ENCODE measurements around the gene CREBZF.

Gene CREBZF

DNA sequence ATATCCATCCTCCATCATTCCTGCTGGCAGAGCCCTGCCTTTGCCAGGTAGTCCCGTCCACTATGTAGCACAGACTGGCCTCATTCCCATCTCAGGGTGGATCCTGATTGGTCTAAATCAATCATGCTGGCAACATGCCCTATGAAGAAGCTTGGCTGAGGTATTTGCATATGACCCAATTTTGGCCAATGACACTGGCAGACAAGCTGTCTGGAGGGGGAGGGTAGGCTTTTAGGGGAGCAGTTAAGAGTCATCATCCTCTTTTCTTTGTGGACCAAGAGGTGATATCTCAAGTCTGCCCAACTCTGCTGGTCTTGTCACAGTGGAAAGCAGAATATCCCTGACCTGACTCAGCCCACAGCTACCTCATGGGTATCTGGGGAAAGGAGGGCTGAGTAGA is 16.0 kb upstream of the CREBZF start:
- ATAC-seq, result no peak
- no peak for TF ChIP-seq ZFP30 (CRISPR knock-in tag; IDR thresholded peaks at IDR 0.05)
- no peak for TF ChIP-seq ZNF70 (CRISPR knock-in tag; IDR thresholded peaks at IDR 0.05)
- TF ChIP-seq ESRRG (CRISPR knock-in tag; IDR thresholded peaks at IDR 0.05), result no peak
- TF ChIP-seq SNAI2 (CRISPR knock-in tag; IDR thresholded peaks at IDR 0.05), result no peak
- no peak for TF ChIP-seq BACH2 (CRISPR knock-in tag; IDR thresholded peaks at IDR 0.05; ENCODE audit: borderline replicate concordance)
- TF ChIP-seq OSR1 (CRISPR knock-in tag; IDR thresholded peaks at IDR 0.05), result no peak
- TF ChIP-seq, protein P1, sequence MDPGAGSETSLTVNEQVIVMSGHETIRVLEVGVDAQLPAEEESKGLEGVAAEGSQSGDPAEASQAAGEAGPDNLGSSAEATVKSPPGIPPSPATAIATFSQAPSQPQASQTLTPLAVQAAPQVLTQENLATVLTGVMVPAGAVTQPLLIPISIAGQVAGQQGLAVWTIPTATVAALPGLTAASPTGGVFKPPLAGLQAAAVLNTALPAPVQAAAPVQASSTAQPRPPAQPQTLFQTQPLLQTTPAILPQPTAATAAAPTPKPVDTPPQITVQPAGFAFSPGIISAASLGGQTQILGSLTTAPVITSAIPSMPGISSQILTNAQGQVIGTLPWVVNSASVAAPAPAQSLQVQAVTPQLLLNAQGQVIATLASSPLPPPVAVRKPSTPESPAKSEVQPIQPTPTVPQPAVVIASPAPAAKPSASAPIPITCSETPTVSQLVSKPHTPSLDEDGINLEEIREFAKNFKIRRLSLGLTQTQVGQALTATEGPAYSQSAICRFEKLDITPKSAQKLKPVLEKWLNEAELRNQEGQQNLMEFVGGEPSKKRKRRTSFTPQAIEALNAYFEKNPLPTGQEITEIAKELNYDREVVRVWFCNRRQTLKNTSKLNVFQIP (CRISPR knock-in tag; IDR thresholded peaks at IDR 0.05; ENCODE audit: borderline replicate concordance, low read depth), result no peak
- TF ChIP-seq, protein P2, sequence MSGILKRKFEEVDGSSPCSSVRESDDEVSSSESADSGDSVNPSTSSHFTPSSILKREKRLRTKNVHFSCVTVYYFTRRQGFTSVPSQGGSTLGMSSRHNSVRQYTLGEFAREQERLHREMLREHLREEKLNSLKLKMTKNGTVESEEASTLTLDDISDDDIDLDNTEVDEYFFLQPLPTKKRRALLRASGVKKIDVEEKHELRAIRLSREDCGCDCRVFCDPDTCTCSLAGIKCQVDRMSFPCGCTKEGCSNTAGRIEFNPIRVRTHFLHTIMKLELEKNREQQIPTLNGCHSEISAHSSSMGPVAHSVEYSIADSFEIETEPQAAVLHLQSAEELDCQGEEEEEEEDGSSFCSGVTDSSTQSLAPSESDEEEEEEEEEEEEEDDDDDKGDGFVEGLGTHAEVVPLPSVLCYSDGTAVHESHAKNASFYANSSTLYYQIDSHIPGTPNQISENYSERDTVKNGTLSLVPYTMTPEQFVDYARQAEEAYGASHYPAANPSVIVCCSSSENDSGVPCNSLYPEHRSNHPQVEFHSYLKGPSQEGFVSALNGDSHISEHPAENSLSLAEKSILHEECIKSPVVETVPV (CRISPR knock-in tag; IDR thresholded peaks at IDR 0.05), result no peak
- no peak for TF ChIP-seq ISL1 (CRISPR knock-in tag; IDR thresholded peaks at IDR 0.05)
- TF ChIP-seq RARB (CRISPR knock-in tag; IDR thresholded peaks at IDR 0.05), result no peak
- no peak for TF ChIP-seq TCF4 (CRISPR knock-in tag; IDR thresholded peaks at IDR 0.05; ENCODE audit: borderline replicate concordance)
- TF ChIP-seq, protein P3, sequence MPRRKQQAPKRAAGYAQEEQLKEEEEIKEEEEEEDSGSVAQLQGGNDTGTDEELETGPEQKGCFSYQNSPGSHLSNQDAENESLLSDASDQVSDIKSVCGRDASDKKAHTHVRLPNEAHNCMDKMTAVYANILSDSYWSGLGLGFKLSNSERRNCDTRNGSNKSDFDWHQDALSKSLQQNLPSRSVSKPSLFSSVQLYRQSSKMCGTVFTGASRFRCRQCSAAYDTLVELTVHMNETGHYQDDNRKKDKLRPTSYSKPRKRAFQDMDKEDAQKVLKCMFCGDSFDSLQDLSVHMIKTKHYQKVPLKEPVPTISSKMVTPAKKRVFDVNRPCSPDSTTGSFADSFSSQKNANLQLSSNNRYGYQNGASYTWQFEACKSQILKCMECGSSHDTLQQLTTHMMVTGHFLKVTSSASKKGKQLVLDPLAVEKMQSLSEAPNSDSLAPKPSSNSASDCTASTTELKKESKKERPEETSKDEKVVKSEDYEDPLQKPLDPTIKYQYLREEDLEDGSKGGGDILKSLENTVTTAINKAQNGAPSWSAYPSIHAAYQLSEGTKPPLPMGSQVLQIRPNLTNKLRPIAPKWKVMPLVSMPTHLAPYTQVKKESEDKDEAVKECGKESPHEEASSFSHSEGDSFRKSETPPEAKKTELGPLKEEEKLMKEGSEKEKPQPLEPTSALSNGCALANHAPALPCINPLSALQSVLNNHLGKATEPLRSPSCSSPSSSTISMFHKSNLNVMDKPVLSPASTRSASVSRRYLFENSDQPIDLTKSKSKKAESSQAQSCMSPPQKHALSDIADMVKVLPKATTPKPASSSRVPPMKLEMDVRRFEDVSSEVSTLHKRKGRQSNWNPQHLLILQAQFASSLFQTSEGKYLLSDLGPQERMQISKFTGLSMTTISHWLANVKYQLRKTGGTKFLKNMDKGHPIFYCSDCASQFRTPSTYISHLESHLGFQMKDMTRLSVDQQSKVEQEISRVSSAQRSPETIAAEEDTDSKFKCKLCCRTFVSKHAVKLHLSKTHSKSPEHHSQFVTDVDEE (CRISPR knock-in tag; IDR thresholded peaks at IDR 0.05), result no peak

DNA sequence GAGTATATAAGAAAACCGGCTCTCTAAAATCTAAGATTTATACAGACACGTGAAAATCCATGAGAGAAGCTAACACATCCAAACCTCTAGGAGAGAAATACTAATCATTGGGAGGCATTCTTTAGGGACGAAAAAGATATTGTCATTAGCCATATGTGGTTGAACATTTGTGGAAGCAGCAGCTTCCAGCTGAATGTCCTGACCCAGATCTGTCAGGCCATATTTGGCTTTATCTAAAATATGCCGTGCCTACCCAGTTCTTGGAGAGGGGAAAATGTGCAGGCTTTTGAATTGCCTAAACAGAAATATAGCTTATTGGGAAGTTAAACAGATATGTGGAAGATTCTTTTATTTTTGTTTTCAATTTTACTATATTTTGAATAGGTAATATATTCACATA is 14.6 kb upstream of the CREBZF start:
- no peak for TF ChIP-seq OSR1 (CRISPR knock-in tag; IDR thresholded peaks at IDR 0.05)
- TF ChIP-seq ZFP3 (CRISPR knock-in tag; IDR thresholded peaks at IDR 0.05), result no peak
- TF ChIP-seq, protein P3 (CRISPR knock-in tag; IDR thresholded peaks at IDR 0.05), result no peak
- TF ChIP-seq ZNF8 (CRISPR knock-in tag; IDR thresholded peaks at IDR 0.05), result no peak
- TF ChIP-seq TCF4 (CRISPR knock-in tag; IDR thresholded peaks at IDR 0.05; ENCODE audit: borderline replicate concordance), result no peak
- TF ChIP-seq, protein P2 (CRISPR knock-in tag; IDR thresholded peaks at IDR 0.05), result no peak
- no peak for ATAC-seq

DNA sequence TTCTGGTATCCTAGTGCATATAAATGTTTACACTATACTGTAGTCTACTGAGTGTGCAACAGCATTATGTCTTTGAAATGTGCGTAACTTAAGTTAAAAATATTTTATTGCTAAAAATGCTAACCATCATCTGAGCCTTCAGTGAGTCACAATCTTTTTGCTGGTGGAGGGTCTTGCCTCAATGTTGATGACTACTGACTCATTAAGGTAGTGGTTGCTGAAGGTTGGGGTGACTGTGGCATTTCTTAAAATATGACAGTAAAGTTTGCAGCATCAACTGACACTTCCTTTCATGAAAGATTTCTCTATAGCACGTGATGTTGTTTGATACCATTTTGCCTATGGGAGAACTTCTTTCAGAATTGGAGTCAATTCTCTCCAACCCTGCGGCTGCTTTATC is 8.5 kb upstream of the CREBZF start:
- TF ChIP-seq, protein P3 (CRISPR knock-in tag; IDR thresholded peaks at IDR 0.05), result no peak
- TF ChIP-seq ZFP30 (CRISPR knock-in tag; IDR thresholded peaks at IDR 0.05), result no peak
- no peak for TF ChIP-seq SNAI2 (CRISPR knock-in tag; IDR thresholded peaks at IDR 0.05)
- TF ChIP-seq CSDC2 (CRISPR knock-in tag; IDR thresholded peaks at IDR 0.05), result no peak
- TF ChIP-seq PPARA (CRISPR knock-in tag; IDR thresholded peaks at IDR 0.05; ENCODE audit: borderline replicate concordance), result no peak
- TF ChIP-seq ZNF8 (CRISPR knock-in tag; IDR thresholded peaks at IDR 0.05), result no peak
- TF ChIP-seq TOX (CRISPR knock-in tag; IDR thresholded peaks at IDR 0.05; ENCODE audit: borderline replicate concordance), result no peak
- no peak for TF ChIP-seq ESRRG (CRISPR knock-in tag; IDR thresholded peaks at IDR 0.05)
- TF ChIP-seq, protein P1 (CRISPR knock-in tag; IDR thresholded peaks at IDR 0.05; ENCODE audit: borderline replicate concordance, low read depth), result no peak
- no peak for TF ChIP-seq OSR1 (CRISPR knock-in tag; IDR thresholded peaks at IDR 0.05)
- TF ChIP-seq ZFP3 (CRISPR knock-in tag; IDR thresholded peaks at IDR 0.05), result no peak
- TF ChIP-seq ZC3H10 (CRISPR knock-in tag; IDR thresholded peaks at IDR 0.05), result no peak
- TF ChIP-seq, protein P4, sequence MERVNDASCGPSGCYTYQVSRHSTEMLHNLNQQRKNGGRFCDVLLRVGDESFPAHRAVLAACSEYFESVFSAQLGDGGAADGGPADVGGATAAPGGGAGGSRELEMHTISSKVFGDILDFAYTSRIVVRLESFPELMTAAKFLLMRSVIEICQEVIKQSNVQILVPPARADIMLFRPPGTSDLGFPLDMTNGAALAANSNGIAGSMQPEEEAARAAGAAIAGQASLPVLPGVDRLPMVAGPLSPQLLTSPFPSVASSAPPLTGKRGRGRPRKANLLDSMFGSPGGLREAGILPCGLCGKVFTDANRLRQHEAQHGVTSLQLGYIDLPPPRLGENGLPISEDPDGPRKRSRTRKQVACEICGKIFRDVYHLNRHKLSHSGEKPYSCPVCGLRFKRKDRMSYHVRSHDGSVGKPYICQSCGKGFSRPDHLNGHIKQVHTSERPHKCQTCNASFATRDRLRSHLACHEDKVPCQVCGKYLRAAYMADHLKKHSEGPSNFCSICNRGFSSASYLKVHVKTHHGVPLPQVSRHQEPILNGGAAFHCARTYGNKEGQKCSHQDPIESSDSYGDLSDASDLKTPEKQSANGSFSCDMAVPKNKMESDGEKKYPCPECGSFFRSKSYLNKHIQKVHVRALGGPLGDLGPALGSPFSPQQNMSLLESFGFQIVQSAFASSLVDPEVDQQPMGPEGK (CRISPR knock-in tag; IDR thresholded peaks at IDR 0.05; ENCODE audit: borderline replicate concordance), result no peak
- ATAC-seq, result no peak

Data from SK-N-SH treated with all-trans-retinoic acid at 6 μM for 48 hours (cell line).